ENCODE data around the gene RNF150.
"Not testable (repeated sequence)": the region's sequence is repeated elsewhere in the genome, so short reads cannot be mapped to it uniquely, and the experiment has no call there.

The RNF150 gene

DNA sequence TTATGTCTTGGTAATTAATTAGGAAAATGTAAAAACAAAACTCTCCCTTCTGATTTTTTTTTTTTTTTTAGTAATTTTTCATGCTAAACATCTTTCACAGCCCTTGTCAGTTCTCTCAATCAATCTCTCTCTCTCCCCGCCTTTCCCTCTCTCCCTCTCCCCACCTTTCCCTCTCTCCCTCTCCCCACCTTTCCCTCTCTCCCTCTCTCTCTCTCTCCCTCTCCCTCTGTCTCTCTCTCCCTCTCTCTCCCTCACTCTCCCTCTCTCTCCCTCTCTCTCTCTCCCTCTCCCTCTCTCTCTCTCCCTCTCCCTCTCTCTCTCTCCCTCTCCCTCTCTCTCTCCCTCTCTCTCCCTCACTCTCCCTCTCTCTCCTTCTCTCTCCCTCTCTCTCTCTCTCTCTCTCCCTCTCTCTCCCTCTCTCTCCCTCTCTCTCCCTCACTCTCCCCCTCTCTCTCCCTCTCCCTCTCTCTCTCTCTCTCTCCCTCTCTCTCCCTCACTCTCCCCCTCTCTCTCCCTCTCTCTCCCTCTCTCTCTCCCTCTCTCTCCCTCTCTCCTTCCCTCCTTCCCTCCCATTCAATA lies 322.6 kb downstream of the RNF150 start:
- not testable (repeated sequence) for DNase-seq

All from eye (tissue), 1 donor.